NB4 (cell line): ENCODE data around the gene EFNA4.

Source experiments
- DNase-seq: peaks from one replicate; pipeline ENCODE4 v3.0.0; 2010; ENCODE audit warnings: low read depth
- H3K4me3 ChIP-seq: one replicate; pipeline ENCODE4 v1.5.1; 2011; ENCODE audit warnings: mild to moderate bottlenecking, low read depth, low read length, moderate library complexity
- MYC ChIP-seq: IDR thresholded peaks from 2 replicates; pipeline ENCODE4 v1.6.1; 2011; ENCODE audit warnings: low read depth, low read length
- POLR2A ChIP-seq: IDR thresholded peaks from 2 replicates; pipeline ENCODE4 v1.6.1; 2011; ENCODE audit warnings: mild to moderate bottlenecking; ENCODE audit not compliant: insufficient read length; ENCODE audit errors: extremely low read depth
- TF ChIP-seq, protein P1 (sequence below): IDR thresholded peaks from one replicate; pipeline ENCODE4 v1.5.1; 2012; ENCODE audit warnings: low read depth, low read length
- TF ChIP-seq, protein P2 (sequence below): IDR thresholded peaks from 2 replicates; pipeline ENCODE4 v1.6.1; 2011; ENCODE audit warnings: low read depth, low read length

The EFNA4 gene

DNA sequence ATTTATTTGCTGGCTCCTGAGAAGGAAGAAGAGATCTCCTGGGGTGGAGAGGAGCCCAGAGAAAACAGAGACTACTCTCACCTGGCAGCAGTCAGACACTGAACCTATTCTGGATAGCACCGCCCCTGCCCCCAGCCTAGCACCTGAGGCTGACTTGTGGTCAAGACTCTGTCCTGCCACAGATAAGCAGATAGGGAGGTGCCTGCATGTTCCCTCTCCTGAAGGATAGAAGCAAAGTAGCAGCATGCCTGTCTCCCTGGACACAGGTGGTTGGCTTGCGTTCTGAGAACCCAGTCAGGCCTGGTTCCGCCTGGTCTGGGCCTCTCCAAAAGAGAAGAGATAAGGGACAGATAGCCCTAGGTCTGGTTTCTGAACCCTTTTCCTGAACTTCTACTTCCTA is 13.8 kb downstream of the EFNA4 start:
- DNase-seq = no peak
- TF ChIP-seq, protein P1, sequence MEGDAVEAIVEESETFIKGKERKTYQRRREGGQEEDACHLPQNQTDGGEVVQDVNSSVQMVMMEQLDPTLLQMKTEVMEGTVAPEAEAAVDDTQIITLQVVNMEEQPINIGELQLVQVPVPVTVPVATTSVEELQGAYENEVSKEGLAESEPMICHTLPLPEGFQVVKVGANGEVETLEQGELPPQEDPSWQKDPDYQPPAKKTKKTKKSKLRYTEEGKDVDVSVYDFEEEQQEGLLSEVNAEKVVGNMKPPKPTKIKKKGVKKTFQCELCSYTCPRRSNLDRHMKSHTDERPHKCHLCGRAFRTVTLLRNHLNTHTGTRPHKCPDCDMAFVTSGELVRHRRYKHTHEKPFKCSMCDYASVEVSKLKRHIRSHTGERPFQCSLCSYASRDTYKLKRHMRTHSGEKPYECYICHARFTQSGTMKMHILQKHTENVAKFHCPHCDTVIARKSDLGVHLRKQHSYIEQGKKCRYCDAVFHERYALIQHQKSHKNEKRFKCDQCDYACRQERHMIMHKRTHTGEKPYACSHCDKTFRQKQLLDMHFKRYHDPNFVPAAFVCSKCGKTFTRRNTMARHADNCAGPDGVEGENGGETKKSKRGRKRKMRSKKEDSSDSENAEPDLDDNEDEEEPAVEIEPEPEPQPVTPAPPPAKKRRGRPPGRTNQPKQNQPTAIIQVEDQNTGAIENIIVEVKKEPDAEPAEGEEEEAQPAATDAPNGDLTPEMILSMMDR = no peak
- no peak for TF ChIP-seq POLR2A
- TF ChIP-seq, protein P2, sequence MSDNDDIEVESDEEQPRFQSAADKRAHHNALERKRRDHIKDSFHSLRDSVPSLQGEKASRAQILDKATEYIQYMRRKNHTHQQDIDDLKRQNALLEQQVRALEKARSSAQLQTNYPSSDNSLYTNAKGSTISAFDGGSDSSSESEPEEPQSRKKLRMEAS = no peak
- TF ChIP-seq MYC = no peak
- H3K4me3 ChIP-seq = no peak overlapping the region

- H3K4me3 ChIP-seq = no peak overlapping the region
- no peak for TF ChIP-seq POLR2A
- TF ChIP-seq MYC = no peak
- TF ChIP-seq, protein P1 = no peak
- peak; percentile 34 for DNase-seq
Measured at GRCh38 chr1:155077758-155078445, 14.4 kb downstream of the EFNA4 start.

DNA sequence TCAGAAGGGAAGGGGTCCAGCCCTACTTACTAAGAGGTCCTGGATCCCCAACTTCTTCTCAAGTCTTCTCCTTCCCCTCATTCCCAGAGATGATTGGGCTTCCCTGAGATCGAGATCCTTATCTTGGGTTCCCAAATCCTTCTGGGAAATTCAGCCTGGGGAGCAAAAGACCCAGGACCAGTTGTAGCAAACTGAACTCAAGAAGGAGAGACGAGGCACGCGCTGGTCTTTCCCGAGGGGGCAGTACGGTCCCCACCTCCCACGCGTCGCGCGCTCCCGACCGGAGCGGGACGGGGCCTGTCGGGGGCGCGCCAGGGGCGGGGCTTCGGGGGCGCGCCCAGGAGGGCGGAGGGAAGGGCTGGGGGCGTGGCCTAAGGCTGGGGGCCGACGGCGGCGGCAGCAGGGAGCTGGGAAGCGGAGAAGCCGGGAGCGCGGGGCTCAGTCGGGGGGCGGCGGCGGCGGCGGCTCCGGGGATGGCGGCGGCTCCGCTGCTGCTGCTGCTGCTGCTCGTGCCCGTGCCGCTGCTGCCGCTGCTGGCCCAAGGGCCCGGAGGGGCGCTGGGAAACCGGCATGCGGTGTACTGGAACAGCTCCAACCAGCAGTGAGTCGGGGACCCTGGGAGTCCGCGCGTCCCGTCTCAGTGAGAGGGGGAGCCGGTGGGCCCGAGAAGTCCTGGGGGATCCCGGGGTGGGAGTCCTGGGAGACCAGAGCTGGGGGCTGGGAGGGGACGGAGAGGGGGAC is 15.1 kb downstream of the EFNA4 start, which contains the start of gene EFNA3:
TSS of gene EFNA3 (plus strand) at position 369 of the 741 bp plus-strand sequence. CDS start at position 474, 105 bp downstream.
- peak; percentile 68 for DNase-seq
- H3K4me3 ChIP-seq = no peak within 1 kb of the TSS
- no peak for TF ChIP-seq POLR2A
- no peak for TF ChIP-seq MYC
- TF ChIP-seq, protein P1 = no peak
- TF ChIP-seq, protein P2 = 0 out of 2 replicates have a peak, but pooled peaks have one; percentile 17

DNA sequence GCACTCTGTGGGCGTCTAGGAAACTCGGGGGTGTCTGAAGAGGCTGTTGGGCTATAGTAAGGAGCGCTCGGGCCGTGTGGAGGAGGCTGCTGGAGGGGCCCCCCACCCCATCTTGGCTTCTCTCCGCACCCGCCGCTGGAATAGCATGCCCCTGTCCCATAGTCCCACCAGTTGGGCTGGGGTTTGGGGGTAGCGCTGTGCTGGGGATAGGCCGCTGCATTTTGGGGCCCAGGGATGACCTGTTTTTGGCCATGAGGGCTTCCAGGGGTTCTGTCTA is 15.6 kb downstream of the EFNA4 start:
- H3K4me3 ChIP-seq = no peak overlapping the region
- TF ChIP-seq, protein P2 = no peak
- TF ChIP-seq, protein P1 = no peak
- no peak for TF ChIP-seq MYC
- TF ChIP-seq POLR2A = no peak
- DNase-seq = no peak

- peak; percentile 43 for DNase-seq
- TF ChIP-seq POLR2A = no peak
- no peak for TF ChIP-seq MYC
- TF ChIP-seq, protein P2 = no peak
- TF ChIP-seq, protein P1 = no peak
- H3K4me3 ChIP-seq = no peak overlapping the region
Measured at GRCh38 chr1:155079487-155080311, 16.2 kb downstream of the EFNA4 start.
